Measurements from ENCODE around the gene GALNT9.

GALNT9 gene

GRCh38 chr12:132344601-132345000 is 15.2 kb upstream of the GALNT9 start:
- in situ Hi-C loops (cut with MboI; ENCODE audit: low sequenced_read_pairs), result no loop called here

GRCh38 chr12:132344181-132344580 is 14.8 kb upstream of the GALNT9 start:
- in situ Hi-C loops (cut with MboI; ENCODE audit: low sequenced_read_pairs), result no loop called here

DNA sequence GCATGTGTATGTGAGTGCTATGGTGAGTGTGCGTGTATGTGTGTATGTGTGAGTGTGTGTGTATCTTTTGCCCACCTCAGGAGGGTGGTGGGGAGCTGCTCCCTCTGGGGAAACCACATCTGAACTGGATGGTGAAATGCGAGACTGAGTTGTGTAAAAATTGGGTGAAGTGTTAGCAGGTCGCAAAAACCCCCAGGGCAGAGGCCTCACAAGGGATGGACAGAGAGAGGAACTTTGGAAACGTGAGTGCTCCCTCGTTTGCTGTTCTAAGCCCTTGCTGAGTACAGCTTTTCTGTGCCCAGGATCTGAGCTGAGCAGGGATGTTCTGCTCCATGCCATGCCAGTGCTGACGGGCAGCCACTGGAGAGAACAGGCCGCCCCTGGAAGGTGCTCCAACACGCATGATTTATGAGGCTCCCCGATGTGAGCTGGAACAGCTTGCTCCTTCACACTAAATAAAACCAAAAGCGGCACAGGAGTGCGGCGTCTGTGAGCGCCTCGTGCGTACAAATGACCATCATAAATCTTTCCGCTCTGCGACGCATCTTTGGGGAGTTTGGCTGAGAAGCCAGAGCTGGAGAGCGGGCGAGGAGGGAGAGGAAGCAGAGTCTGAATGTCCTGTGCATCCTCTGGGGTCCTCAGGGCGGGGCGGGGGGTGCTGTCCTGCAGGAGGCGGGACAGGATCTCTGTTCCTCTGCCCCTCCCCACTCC is 14.1 kb upstream of the GALNT9 start:
- in situ Hi-C loops (cut with MboI; ENCODE audit: low sequenced_read_pairs), result no loop called here

DNA sequence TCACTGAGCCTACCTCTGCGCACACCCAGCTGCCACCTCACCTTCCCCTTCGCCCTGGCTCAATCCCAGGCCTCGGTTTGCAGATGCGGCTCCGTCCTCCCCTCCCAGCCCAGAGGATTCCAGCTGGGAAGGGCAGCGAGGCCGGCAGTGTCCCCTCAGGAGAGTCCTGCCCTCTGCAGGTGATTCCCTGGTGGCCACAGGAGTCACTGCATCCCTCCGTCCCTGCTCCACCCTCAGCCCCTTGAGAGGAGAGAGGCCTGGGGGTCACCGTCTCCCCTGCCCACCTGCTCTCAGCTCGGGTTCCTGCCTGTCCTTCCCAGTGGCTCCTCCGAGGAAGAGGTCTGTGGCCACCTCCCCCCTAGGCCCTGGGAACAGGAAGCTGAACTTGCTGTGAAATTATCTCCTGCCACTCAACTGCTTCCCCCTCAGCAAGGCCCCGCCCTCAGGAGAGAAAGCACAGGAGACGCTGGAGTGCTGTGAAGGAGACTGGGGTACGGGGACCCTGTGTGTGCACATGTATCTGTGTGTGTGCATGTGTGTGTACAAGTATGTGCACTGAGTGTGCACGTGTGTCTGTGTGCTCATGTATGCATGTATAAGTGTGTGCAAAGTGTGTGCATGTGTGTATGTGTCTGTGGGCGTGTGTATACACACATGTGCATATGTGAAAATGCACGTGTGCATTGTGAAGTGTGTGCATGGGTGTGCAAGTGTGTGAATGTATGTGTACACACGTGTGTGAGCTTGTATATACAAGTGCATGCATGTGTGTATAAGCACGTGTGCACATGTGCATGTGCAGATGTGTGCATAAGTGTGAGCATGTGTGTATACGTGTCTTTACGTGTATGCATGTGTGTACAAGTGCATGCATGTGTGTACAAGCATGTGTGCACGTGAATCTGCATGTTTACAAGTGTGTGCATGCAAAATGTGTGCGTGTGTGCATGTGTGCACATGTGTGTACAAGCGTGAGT is 13.2 kb upstream of the GALNT9 start:
- in situ Hi-C loops (cut with MboI; ENCODE audit: low sequenced_read_pairs), result no loop called here

GRCh38 chr12:132341318-132342050 is 12.1 kb upstream of the GALNT9 start:
- in situ Hi-C loops (cut with MboI; ENCODE audit: low sequenced_read_pairs), result no loop called here

- in situ Hi-C loops (cut with MboI; ENCODE audit: low sequenced_read_pairs), result no loop called here
Measured at GRCh38 chr12:132340266-132341035, 11.1 kb upstream of the GALNT9 start.

DNA sequence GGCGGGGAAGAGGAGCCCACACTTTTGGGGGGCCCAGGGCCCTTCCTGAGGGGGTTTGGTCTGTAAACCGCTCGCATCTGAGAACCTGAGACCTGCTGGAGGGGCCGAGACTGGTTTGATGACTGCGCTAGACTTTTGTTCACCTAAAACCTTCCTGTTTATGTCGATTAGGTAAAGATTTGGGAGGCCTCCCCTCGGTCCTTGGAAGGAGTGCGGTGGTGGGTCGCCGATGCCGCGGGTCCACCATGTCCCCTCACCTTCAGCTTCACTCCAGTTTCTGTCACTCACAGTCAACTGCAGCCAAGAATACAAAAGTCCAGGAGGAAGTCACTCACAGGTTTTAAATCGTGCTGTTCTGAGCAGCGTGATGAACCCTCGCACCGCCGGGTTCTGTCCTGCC is 10.5 kb upstream of the GALNT9 start:
- in situ Hi-C loops (cut with MboI; ENCODE audit: low sequenced_read_pairs), result no loop called here

DNA sequence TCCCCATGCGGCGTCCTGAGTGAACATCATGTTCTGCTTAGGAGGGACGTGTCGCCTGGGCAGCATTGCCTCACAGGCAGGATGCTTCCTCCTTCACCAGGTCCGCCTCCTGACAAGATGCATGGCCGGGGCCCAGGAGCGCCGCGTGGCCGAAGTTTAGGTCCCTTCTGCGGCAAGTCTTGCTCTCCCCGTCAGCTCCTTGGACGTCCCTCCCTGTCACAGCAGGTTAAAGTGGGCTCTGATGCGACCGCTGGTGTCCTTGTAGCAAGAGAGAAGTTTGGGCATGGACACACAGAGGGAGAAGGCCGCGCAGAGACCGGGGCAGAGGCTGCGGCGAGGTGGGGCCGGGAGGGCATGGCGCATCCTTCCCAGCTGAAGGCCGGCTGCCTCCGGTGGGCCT is 9.4 kb upstream of the GALNT9 start:
- in situ Hi-C loops (cut with MboI; ENCODE audit: low sequenced_read_pairs), result no loop called here

GRCh38 chr12:132338311-132338710 is 8.9 kb upstream of the GALNT9 start:
- in situ Hi-C loops (cut with MboI; ENCODE audit: low sequenced_read_pairs), result no loop called here

DNA sequence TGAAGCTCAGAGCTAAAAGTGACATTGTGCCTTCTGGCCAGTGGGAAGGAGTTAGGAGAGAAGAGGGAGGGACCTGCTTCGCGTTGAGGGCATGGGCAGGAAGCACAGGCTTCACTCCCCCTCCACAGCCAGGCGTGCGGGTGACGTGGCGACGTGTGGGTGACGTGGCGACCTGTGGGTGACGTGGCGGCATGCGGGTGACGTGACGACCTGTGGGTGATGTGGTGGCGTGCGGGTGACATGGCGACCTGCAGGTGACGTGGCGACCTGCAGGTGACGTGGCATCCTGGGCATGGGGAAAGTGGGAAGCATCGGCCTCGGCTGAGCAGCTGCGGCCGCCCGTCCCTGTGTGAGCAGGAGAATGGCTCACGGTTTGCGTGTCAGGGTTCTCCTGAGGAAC is 8.2 kb upstream of the GALNT9 start:
- in situ Hi-C loops (cut with MboI; ENCODE audit: low sequenced_read_pairs), result no loop called here

DNA sequence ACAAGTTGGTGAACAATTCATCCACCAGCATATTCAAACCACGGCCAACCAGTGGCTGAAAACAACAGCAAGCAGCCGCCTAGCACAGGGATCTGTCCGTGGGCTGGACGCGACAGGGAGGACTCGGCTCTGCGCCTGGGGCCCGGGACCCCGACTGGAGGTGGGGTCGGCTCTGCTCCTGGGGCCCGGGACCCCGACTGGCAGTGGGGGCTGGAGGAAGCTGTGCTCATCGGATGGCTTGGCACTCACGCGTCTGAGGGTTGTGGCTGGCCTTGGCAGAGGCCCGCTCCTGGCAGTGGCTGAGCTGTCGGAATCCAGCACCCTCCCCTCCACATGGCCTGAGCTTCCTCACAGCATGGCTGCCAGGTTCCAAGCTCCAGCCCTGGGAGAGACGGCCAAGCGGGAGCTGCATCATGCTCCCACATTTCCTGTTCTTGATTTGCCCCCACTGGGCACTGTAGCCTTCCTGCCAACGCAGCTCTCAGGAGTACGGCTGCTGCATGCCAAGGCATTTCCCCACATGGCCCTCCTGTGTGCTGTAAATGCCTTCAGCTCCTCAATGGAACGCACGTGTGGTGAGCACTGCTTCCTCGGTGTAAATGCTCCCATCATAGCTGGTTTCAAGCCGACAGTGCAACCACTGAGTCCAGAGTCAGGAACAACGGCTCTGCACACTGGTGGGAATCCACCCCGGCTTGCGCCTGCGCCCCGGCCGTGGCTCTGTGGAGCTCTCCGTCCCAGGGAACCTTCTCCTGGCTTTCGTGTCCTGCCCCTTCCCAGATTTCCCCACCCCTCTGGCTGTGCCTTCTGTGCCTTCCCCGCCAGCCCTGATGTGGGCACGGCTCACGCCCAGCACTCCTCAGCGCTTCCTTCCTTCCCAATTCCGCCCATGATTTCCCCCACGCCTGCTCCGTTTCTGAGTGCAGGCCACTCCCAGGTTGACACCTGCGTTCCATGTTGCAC is 7.3 kb upstream of the GALNT9 start:
- in situ Hi-C loops (cut with MboI; ENCODE audit: low sequenced_read_pairs), result no loop called here

- in situ Hi-C loops (cut with MboI; ENCODE audit: low sequenced_read_pairs), result no loop called here
Measured at GRCh38 chr12:132335179-132335756, 5.9 kb upstream of the GALNT9 start.

GRCh38 chr12:132333766-132334165 is 4.4 kb upstream of the GALNT9 start:
- in situ Hi-C loops (cut with MboI; ENCODE audit: low sequenced_read_pairs), result no loop called here

DNA sequence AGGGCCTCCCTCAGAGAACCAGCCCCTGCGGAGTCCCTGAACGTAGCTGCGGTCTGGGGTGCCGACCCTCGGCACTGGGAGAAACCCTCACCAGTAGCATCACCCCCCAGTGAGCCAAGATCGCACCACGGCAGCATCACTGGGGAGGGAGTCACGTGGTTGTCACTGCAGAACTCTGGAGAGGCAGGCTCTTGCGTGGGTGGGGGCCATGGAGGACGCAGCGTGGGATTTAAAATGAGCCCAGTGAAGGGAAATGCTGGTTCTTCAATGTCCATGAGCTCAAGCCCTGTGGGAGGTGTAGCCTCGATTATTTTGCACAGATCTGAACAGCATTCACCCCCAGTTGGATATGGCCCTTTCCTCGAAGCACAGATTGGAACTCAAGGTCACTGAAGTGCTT is 3.9 kb upstream of the GALNT9 start:
- in situ Hi-C loops (cut with MboI; ENCODE audit: low sequenced_read_pairs), result no loop called here

DNA sequence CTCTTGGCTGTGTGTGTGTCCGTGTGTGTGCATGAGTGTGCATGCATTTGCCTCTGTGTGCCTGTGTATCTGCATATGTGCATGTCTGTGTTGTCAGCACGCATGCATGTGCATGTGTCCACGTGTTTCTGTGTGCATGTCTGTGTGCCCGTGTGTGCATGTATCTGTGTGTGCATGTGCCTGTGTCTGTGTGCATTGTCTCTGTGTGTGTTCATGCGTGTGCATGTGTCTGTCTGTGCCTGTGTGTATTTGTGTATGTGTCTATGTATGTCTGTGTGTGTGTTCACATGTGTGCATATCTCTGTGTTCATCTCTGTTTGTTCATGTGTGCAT is 1.1 kb upstream of the GALNT9 start:
- in situ Hi-C loops (cut with MboI; ENCODE audit: low sequenced_read_pairs), result no loop called here

DNA sequence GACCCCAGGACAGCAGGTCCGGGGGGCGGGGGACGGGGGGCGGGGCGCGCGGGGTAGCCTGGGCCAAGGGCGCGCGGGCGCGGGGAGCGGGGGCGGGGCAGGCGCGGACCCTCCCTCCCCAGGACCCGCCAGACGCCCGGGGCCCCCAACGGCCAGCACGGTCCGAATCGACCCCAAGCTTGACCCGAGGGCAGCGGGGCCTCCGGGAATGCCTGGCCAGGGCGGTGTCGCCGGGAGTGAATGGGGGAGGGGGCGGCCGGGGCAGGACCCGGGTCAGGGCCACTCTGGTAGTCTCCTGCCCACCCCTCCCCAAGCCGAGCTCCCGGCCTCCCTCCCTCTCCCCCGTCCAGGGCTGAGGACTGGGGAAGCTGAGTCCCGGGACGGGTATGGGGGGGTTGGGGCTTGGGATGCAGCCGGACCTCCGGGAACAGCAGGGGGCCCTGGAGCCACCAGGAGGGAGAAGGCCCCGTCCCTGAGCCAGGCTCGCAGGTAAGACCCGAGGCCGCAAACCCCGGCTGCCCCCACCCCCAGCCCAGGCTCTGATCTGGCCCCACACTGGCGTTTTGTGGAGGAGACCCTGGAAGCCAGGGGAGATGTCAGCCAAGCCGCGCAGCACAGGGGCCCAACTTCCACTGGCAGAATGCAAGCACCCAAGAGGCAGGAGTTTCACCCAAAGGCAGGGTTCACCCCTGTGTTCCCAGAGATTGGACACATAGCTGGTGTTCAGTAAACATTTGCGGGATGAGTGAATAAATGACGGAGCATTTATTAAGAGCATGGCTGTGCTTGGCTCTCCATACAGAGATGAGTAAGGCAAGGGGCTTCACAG is 545 bp upstream of the GALNT9 start:
- in situ Hi-C loops (cut with MboI; ENCODE audit: low sequenced_read_pairs), result no loop called here

GRCh38 chr12:132328282-132329029 is 933 bp downstream of the GALNT9 start:
- in situ Hi-C loops (cut with MboI; ENCODE audit: low sequenced_read_pairs), result no loop called here

All from HL-60/S4 (cell line).